GM10266 (cell line): ENCODE measurements around the gene SERPINH1.

Experiments
- DNase-seq: peaks from one replicate; pipeline ENCODE4 v3.0.0; 2012; ENCODE audit errors: extremely low spot score
- TF ChIP-seq, protein P1 (sequence below): IDR thresholded peaks from 2 replicates; pipeline ENCODE4 v1.5.1; 2012; ENCODE audit warnings: mild to moderate bottlenecking, low read depth; ENCODE audit not compliant: control insufficient read depth, insufficient read depth; ENCODE audit errors: missing control alignments

Gene SERPINH1

DNA sequence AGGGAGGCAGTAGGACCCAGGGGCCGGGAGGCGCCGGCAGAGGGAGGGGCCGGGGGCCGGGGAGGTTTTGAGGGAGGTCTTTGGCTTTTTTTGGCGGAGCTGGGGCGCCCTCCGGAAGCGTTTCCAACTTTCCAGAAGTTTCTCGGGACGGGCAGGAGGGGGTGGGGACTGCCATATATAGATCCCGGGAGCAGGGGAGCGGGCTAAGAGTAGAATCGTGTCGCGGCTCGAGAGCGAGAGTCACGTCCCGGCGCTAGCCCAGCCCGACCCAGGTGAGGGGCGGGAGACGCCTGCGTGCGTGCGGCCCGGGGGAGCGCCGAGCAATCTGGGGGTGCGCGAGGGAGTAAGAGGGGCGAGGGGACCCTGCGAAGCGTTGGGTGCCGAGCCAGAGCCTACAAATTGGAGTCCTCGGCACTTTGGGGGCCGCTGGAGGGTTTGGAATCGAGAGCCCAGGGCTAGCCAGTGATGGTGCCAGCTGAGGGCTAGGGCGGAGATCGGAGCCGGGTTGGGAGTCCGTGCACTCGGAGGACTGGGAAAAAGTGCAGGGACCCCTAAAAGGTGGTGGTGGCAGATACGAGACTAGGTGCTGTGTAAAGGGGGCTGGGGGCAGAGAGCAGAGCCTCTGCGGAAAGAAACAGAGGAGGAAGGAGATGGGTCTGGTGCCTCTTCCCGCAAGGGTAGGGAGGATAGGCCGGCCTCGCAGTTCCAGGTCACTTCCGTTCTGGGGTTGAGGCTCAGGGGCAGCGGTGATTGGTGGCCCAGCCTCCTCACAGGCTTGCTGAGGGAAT lies at the start of gene SERPINH1:
TSS of gene SERPINH1 (plus strand) at position 206 of the 788 bp plus-strand sequence. CDS start 4,097 bp downstream, outside the sequence.
- peak; percentile 94 for DNase-seq
- TF ChIP-seq, protein P1, sequence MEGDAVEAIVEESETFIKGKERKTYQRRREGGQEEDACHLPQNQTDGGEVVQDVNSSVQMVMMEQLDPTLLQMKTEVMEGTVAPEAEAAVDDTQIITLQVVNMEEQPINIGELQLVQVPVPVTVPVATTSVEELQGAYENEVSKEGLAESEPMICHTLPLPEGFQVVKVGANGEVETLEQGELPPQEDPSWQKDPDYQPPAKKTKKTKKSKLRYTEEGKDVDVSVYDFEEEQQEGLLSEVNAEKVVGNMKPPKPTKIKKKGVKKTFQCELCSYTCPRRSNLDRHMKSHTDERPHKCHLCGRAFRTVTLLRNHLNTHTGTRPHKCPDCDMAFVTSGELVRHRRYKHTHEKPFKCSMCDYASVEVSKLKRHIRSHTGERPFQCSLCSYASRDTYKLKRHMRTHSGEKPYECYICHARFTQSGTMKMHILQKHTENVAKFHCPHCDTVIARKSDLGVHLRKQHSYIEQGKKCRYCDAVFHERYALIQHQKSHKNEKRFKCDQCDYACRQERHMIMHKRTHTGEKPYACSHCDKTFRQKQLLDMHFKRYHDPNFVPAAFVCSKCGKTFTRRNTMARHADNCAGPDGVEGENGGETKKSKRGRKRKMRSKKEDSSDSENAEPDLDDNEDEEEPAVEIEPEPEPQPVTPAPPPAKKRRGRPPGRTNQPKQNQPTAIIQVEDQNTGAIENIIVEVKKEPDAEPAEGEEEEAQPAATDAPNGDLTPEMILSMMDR: no peak

GRCh38 chr11:75513250-75513649 lies 48.8 kb upstream of the SERPINH1 start:
- DNase-seq: no peak
- TF ChIP-seq, protein P1: no peak

- DNase-seq: no peak
Observed at GRCh38 chr11:75514596-75514995, 47.5 kb upstream of the SERPINH1 start.

GRCh38 chr11:75516140-75516539 lies 45.9 kb upstream of the SERPINH1 start:
- TF ChIP-seq, protein P1: no peak
- no peak for DNase-seq

More at GRCh38 chr11:75514596-75514995, 47.5 kb upstream of the SERPINH1 start:
- TF ChIP-seq, protein P1: no peak

GRCh38 chr11:75516886-75517285 lies 45.2 kb upstream of the SERPINH1 start:
- TF ChIP-seq, protein P1: no peak
- no peak for DNase-seq

GRCh38 chr11:75518204-75518549 lies 43.9 kb upstream of the SERPINH1 start:
- TF ChIP-seq, protein P1: no peak
- no peak for DNase-seq

DNA sequence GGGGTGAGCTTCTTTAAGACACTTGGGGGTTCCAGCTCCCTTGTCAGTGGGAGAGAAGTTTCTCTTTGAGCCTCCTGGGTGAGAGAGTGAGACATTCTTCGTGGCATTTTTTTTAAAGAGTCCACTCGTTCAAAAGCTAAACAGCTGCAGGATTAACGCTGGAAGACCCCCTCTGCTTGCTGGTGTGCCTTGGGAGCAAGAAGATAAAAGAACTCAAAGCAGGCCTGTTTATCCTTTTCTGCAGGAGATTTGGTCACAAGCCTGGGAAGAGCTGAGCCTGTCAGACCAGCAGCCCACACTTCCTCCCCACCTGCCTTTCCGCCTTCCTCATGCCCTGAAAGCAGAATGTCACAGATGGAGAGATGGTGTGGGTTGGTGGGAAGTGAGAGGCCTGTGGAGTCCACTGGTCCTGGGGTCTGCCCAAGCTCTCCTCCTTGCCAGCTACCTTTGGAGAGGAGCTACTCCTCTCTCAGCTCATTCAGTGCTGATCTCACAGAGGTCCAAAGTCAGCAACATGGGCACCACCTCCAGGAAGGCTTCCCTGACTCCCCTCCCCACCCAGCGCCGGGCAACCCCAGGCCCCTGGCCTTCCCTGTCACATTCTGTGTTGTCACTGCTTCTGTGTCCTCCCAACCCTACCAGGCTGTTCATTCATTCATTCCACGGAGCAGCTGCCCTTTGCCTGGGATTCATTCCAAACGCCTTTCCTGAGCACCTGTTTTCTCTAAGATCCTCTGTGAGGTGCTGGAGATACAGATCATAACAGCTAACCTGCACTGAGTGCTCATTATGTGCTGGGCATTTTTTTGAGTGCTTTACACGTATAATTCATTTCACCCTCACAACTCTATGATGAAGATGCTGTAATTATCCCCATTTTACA lies 43.0 kb upstream of the SERPINH1 start:
- no peak for DNase-seq
- TF ChIP-seq, protein P1: no peak
